ENCODE data around the gene CRYL1. TPM values are rescaled to one million over a fixed set of nuclear protein-coding genes. Genes with fewer than 3 reads are reported as not detected.
"Not testable (repeated sequence)": the region's sequence is repeated elsewhere in the genome, so short reads cannot be mapped to it uniquely, and the experiment has no call there.

Gene CRYL1
- total RNA-seq, 1 donor from 2014 or later: 17.8 TPM

DNA sequence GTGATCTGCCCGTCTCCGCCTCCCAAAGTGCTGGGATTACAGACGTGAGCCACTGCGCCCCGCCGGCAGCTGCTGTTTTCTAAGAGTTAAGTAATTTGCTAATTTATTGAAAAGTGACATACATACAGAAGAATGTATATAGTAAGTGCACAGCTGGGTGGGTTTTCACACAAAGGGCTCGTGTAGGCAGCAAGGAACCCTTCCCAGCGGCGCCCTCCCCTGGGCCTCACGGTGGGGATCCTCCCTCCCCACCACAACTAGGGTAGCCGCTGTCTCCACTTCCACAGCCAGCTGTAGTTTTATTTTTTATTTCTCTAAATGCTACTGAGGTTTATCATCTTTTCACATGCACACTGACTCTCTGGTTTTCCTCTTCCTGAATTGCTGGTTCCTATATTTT is 64.9 kb downstream of the CRYL1 start:
- no peak for DNase-seq (ENCODE audit: low spot score)

DNA sequence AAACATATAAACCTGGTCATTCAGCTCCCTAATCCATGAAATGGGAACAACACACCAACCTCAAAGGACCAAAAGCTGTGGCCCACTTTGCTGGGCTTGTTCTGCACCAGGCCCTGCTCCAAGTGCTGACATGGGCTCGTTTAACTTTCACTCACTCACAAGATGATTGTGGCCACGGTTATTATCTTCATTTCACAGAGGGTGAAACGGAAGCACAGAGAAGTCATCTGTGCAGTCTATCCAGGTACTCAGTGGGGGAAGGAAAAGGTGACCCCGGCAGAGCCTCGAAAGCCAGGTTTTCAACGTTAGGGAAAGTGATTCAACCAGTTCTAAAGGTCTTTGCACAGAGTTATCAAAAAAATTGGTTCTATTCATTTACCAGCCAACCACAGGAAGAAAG is 68.0 kb downstream of the CRYL1 start:
- no peak for DNase-seq (ENCODE audit: low spot score)

DNA sequence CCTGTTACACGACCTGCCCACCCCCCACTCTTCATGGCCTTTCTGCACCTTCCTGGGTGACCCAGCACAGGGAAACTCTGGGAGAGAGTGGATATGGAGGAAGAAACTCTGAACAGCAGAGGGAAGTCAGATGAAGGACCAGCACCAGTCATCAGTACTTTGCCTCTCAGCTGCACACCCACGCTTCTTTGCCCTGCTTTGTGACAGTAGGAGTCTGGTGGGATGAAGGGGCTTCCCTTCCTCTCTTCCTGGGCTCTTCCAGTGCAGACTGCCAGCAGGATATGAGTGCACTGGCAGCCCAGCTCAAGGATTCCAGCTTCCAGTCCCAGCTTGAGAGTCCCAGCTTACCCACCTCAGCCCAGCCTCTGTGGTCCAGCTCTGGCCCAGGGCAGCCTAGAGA is 68.9 kb downstream of the CRYL1 start:
- no peak for DNase-seq (ENCODE audit: low spot score)

DNA sequence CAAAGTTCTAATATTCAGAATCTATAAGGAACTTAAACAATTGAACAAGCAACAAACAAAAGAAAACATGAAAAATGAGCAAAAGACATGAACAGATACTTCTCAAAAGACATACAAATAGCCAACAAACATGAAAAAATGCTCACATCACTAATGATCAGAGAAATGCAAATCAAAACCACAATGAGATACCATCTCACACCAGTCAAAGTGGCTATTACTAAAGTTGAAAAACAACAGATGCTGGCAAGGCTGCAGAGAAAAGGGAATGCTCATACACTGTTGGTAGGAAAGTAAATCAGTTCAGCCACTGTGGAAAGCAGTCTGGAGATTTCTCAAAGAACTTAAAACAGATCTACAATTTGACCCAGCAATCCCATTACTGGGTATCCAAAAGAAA is 74.3 kb downstream of the CRYL1 start:
- DNase-seq (ENCODE audit: low spot score): no peak

DNA sequence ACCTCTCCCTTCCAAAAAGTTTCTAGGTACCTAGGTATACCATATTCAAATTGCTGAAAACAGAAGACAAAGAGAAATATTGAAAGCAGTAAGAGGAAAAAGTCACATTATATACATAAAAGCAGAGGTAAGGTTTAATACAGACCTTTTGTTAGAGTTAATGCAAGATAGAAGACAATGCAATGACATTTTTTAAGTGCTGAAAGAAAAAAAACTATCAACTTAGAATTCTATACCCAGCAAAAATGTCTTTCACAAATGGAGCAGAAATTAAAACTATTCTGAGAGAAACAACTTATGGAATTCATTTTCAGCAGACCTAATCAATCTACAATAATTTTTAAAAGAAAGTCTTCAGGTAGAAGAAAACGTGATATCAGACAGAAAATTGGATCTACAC is 77.2 kb downstream of the CRYL1 start:
- no peak for DNase-seq (ENCODE audit: low spot score)

DNA sequence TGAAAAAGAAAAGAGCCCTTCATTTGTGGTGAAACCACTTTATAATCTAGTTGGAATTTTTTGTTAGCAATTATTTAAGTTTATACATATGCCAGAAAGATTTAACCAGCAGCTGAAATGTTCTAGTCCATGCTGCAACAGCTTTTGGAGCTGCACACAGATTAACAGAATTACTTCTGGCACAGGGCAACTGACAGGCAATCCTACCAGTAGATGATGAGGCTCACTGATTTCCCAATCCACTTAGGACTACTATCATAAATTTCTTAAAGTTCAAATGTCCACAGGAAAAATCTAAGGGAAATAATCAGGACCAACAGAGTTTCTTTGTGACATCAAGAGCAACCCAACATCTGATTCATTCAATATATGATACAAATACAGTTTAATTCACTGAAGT is 78.8 kb downstream of the CRYL1 start:
- DNase-seq (ENCODE audit: low spot score): no peak

DNA sequence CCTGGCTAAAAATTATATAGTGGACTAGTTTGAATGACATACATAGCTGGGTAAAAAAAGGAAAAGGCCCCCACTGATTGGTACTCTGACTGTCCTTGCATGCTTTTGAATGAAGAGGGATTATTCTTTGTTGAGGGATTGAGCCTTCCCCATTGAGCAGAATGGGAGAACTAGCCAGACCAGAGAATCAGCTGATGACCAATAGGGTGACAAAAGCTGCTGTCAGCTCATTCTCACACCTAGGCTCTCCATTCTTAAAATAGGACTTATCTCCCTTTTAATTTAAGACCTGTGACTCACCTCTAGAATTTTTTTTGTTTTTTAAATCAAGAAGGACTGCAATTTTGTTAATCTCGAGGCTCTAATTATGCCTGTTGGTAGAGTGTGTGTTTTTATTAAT is 79.3 kb downstream of the CRYL1 start:
- no peak for DNase-seq (ENCODE audit: low spot score)

DNA sequence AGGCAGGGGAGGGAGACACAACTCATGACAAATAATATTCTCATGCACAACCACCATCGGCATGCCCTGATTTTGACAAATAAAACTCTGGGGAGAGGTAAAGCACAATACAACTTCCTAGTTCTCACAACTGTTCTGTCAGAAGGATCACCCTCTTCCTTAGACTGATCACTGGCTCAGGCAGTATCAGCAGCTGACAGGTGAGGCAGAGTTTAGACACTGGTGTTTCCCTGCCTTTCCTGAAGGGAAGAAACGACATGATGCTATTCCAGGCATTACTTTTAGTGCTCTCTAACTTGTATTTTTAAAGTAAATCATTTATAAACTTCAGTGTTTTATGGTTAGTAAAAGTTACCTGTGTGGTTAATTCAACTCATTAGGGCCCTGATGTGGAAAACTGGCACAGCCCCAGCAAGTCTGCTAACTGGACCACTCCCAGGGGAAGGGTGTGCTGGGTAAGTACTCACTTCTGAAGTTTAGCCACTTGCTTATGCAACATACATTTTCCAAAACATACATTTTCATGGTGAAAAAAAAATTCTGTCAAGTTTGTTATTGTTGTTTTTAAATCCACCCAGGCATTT is 82.8 kb downstream of the CRYL1 start:
- no peak for DNase-seq (ENCODE audit: low spot score)

DNA sequence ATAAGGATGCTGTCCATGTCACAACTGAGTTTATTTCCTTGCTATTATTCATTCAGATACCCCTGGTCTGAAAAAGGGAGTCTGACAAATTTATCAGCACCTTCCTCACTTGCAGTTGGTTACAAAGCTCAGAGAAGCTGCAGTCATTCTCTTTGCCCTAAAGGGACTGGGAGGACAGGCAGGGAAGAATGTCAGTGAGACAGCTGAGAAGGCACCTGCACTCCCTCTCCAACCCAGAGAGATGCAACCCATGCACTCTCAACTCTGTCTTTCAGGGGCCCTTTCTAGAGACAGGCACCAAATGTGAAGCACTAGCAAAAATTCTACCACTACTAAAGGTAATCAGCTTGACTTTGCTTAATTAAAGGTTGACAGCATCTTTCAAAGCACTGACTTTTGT is 83.3 kb downstream of the CRYL1 start:
- no peak for DNase-seq (ENCODE audit: low spot score)

DNA sequence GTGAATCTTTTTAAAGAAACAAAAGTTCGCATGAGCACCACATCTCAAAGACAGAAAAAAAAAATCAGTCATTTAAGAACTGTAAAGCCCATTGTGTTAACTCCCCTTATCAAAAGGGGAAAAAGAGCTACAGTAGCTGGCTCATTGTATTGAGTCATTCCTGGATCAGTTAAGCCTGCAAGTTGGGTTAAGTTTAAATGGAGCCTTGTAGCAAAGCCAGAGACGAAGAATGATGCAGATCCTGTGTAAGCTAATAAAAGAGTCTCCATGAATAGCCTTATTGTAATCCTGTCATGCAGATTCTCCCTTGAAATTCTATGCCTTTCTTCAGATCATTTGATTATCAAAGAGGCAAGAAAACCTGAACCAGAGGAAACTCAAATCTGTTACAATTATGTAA is 83.8 kb downstream of the CRYL1 start:
- DNase-seq (ENCODE audit: low spot score): no peak

DNA sequence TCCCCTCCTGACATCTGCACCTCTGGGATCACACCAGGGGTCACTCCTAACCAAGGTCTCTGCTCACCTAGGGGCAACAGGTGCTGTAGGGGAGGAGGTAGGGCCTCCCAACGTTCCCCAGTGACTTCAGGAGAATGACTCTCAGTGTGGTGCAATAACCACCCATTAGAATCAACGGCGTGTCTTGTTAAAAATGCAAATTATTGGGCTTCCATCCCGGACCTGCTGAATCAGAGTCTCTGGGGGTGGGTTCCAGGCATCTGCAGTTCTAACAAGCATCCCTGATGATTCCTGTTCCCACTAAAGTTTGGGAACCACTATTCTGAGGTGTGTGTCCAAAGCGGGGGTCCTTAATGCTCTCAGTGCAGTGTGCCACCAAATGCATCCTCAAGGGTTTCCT is 84.6 kb downstream of the CRYL1 start:
- DNase-seq (ENCODE audit: low spot score): no peak

DNA sequence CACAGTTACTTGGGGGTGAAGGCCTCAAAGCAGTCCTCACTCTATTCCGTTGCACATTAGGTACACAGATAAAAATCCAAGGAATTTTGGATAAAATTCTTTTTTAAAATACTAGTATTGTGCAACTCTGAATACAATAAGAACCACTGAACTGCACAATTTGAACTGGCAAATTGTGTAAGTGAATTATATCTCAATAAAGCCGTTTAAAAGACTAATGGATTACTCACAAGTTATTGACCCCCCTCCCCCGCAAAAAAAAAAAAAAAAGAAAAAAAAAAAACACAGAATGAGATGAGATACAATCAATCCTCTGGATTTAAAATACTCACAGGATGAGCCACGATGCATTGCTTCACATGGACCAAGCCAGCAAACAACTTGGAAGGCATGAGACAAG is 86.4 kb downstream of the CRYL1 start:
- no peak for DNase-seq (ENCODE audit: low spot score)

DNA sequence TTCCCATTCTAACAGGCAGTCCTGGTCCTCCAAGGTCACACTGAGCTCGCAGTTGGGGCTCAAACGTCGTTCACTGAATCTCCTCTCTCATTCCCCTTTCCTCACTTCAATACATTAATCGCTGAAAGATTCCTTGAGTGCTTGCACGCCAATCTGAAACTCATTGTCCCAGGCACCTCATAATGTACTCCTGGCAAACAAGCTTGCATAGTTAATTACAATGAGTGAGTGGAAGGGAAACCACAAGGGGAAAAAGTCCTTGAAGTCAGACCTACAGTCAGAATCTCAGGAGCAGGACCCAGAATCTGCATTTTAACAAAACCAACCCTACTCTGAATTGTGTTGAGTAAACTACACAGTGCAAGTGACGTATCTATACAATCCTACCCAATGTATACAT is 86.9 kb downstream of the CRYL1 start:
- DNase-seq (ENCODE audit: low spot score): no peak

DNA sequence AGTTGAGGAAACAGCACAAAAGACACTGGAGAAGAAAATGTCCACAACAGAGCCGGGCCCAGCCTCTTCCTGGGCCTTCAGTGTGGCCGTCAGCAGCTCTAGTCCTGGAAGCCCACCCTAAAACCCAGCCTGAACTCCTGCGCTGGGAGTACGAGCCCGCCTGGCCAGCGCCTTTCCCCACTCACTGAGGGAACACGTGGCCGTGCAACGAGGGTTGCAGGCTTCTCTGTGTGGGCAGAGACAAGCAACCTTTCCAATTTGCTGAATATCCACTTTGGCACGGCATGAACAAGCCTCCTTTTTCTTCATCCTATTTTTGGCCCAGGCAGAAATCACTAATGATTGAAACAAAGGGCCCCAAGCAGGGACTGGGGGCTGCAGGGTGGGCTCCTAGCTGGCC is 89.2 kb downstream of the CRYL1 start:
- DNase-seq (ENCODE audit: low spot score): no peak

DNA sequence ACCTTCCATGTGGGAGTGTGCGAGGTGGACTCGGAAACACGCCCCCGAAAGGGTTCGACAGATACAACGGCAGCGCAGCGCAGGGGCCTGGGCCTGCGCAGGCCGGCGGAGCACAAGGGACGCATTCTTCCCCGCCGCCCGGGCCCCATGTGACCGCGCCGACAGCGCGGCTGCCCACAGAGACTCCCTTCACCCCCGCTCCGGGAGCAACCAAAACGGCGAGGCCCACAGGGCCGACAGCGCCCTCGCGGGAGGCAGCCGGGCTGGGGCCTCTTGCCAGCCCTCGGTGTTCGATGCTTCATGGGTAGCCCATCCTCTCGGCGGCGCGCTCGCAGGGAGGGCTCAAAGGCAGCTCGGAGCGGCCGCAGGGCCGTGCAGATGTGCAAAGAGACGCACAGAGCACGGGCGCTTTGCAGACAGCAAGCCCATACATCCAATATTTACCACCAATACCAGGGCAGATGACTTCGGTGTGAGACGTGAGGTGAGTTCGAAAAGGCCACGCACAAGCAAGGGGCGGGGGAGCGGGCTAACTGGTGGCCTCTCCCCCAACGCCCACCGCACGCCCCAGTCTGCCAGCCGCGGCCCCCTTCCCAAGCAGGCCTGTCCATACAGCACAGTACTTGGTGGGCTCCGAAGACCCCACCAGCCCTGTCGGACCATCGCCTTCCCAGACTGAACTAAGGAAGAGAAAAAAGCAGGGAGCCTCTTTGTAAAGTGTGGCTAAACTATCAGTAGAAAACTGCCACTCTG is 89.9 kb downstream of the CRYL1 start:
- DNase-seq (ENCODE audit: low spot score): no peak

DNA sequence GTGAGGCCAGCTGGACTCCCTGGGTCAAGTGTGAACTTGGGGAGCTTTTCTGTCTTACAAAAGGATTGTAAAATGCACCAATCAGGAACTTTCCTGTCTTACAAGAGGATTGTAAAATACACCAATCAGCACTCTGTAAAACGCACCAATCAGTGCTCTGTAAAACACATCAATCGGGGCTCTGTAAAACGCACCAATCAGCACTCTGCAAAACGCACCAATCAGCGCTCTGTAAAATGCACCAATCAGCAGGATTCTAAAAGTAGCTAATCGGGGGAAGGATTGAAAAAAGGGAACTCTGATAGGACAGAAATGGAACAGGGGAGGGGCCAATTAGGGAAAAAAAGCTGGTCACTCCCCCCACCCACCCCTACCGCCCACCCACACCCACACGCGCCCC is 91.4 kb downstream of the CRYL1 start:
- not testable (repeated sequence) for DNase-seq (ENCODE audit: low spot score)

DNA sequence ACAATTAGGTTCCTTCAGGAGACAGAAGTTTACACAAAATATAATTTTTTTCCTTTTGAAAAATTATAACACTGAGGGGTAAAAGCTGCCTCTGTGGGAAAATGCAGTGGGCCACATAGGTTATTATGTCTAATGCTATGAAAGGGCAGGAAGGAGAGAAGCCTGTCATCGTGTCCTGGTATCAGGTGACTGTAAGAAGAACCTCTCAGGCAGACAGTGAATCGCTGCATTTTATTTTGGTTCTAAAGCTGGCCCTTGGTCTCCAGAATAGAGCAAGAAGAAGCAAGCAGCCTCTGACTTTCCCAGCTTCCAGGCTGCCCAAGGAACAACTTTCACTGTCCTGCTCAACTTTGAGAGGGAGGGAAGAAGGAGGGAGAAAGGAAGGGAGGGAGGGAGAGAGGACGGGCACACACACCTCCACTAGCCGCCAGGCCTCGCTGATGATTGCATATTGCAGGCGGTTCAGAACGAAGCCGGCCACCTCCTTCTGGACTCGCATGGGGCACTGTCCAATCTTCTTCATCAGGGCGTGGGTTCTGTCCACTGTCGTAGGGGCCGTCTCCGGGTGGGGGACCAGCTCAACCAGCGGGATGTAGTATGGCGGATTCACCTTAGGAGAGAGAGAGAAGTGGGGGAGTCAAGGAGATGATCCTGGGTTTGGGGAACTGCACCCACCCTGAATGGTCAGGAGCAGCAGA is 93.8 kb downstream of the CRYL1 start:
- DNase-seq (ENCODE audit: low spot score): no peak

DNA sequence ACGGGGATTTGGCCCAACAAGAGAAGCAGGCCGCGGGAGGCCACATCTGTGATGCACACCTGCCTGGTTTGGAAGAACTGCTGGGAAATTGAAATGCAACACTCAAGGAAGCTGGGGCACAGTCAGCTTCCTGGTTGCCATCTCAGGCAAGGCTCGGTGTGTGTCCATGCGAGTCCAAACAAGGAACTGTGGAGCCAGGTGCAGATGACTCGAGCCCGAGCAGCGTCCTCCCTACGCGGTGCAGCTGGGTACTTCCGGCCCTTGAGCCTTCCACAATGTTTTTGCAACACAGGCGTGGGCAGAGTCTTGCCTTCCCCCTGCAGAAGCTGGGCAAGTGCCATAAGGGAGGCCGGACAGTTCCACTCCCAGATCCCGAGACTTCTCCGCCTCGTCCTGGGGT is 94.6 kb downstream of the CRYL1 start:
- no peak for DNase-seq (ENCODE audit: low spot score)

DNA sequence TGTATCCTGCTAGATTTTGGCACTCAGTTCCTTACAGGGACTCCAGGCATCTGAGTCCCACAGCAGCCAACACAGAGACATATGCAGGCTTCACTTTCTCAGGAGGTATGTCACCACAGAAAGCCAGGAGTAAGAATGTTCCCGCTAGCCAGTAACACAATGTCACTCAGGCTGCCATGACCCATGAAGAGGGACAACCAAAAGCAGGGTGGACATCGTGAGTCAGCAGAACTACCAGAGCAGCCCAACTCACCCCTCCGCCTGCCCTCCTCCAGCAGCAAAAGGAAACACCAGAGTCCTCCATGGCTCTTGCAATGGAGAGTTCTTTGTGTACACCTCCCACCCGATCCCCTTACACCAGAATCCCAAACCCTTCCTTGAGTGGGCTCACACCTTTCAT is 95.4 kb downstream of the CRYL1 start:
- DNase-seq (ENCODE audit: low spot score): no peak

DNA sequence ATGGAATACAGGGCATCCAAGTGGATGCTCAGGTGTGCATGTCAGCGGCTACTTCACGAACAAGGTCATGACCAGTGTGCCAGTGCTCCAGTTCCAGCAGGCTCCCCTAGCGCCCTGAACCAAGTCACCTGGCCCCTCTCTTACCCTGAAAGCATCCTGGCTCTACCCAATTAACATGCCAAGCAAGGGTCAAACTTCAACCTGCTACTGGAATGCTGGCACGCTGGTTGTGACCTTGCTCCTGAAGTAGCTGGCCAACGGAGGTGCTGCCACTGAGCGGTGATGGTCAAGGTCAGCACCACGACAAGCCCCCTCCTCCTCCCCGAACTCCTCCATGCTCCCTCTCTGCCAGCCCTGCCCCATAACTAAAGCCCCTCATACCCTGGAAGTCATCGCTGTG is 96.0 kb downstream of the CRYL1 start:
- DNase-seq (ENCODE audit: low spot score): no peak

DNA sequence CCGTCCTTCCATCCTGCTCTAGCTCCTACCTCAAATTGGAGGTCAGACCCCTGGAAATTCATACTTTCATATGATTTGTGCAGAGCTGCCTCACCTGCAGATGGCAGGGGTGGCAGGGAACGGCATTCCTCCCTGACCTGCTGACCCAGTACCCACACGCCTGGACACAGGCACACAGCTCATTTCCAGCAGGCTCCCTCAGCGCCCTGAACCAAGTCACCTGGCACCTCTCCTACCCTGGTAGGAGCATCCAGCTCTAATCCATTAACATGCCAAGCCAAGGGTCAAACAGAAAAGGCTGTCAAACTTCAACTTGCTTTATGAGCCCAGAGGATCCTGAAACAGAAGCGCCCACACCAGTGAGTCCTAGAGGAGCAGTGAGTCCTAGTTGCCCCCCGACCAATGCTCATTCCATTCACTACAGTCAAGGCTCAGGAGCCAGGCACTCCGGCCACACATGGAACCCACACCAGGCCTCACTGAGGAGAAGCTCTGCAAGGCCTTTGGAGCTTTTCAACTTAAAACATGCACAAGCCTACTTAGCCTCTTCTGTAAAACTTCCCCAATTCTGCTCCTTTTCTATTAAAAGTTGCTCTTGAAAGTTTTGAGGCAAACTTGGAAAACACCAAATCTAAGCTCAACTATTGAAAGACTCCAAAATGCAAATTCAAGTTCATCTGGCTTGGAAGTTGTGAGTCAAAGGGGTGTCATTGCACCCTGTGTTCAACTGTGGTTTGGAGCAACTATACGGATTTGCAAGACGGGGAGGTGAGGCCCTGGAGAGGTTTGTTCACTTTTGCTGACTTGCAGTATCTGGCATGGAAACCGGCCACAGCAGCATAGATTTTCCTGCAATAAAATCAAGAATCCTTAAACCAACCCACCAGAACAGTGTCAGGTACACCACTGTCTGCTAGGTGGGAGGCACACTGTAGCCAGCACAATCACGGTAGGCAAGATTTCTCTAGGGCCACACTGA is 96.7 kb downstream of the CRYL1 start:
- DNase-seq (ENCODE audit: low spot score): no peak

Data from umbilical cord (tissue), 2 donors.